ENCODE results near the gene TMEM150C. TPM values are rescaled to one million over a fixed set of nuclear protein-coding genes. Genes with fewer than 3 reads are reported as not detected.

The TMEM150C gene
- total and polyA plus RNA-seq, 9 donors: 13.5 to 48.8 (median 31.4) TPM

- peak; percentile 37 to 63 (median 42) for DNase-seq
- Histone ChIP-seq H3K36me3 (no peaks in the 10 kb centered on the region), H3K27ac (peak overlapping the region in 1 of 2 donors; percentile 63), H3K4me3 (no peak overlapping the region), H3K9me3 (no peaks in the 10 kb centered on the region), H3K27me3 (no peaks in the 10 kb centered on the region), H3K4me1 (ENCODE audit: insufficient read depth) (peaks cover 5% of the 10 kb centered on the region)
- intact Hi-C loops (cut with DNase I): no loop called here
- TF ChIP-seq CTCF (IDR thresholded peaks at IDR 0.05): no peak
- no peak for TF ChIP-seq POLR2A (IDR thresholded peaks at IDR 0.05)
- TF ChIP-seq EP300 (IDR thresholded peaks at IDR 0.05): no peak
- 23 to 30% (median 29%) methylated on average over 3 of the region's 3 CpGs for WGBS, 3 donors
These were observed 46.1 kb downstream of the TMEM150C start for GRCh38 chr4:82515705-82516104.

- TF ChIP-seq POLR2A (IDR thresholded peaks at IDR 0.05) (no peak), EP300 (IDR thresholded peaks at IDR 0.05) (no peak), CTCF (IDR thresholded peaks at IDR 0.05) (no peak)
- WGBS, 3 donors: 88 to 92% (median 92%) methylated on average over 2 of the region's 2 CpGs
- intact Hi-C loops (cut with DNase I): no loop called here
- DNase-seq: no peak
- Histone ChIP-seq H3K36me3 (no peaks in the 10 kb centered on the region), H3K4me3 (no peak overlapping the region), H3K27ac (no peak overlapping the region), H3K9me3 (no peaks in the 10 kb centered on the region), H3K4me1 (ENCODE audit: insufficient read depth) (peaks cover 3% of the 10 kb centered on the region), H3K27me3 (no peaks in the 10 kb centered on the region)
These were observed 48.4 kb downstream of the TMEM150C start for GRCh38 chr4:82513382-82513781.

- Histone ChIP-seq H3K4me1 (ENCODE audit: insufficient read depth) (no peaks in the 10 kb centered on the region), H3K4me3 (no peak overlapping the region), H3K27ac (no peak overlapping the region), H3K36me3 (no peaks in the 10 kb centered on the region), H3K9me3 (no peaks in the 10 kb centered on the region), H3K27me3 (no peaks in the 10 kb centered on the region)
- intact Hi-C loops (cut with DNase I): no loop called here
- WGBS, 3 donors: 95 to 100% (median 99%) methylated on average over 3 of the region's 3 CpGs
- DNase-seq: no peak
- TF ChIP-seq EP300 (IDR thresholded peaks at IDR 0.05) (no peak), CTCF (IDR thresholded peaks at IDR 0.05) (no peak), POLR2A (IDR thresholded peaks at IDR 0.05) (no peak)
These were observed 51.6 kb downstream of the TMEM150C start for GRCh38 chr4:82510216-82510615.

- Histone ChIP-seq H3K4me1 (ENCODE audit: insufficient read depth) (no peaks in the 10 kb centered on the region), H3K36me3 (no peaks in the 10 kb centered on the region), H3K27me3 (no peaks in the 10 kb centered on the region), H3K27ac (no peak overlapping the region), H3K9me3 (no peaks in the 10 kb centered on the region), H3K4me3 (no peak overlapping the region)
- intact Hi-C loops (cut with DNase I): no loop called here
- 74 to 75% (median 75%) methylated on average over 5 of the region's 5 CpGs for WGBS, 3 donors
- TF ChIP-seq CTCF (IDR thresholded peaks at IDR 0.05) (no peak), EP300 (IDR thresholded peaks at IDR 0.05) (no peak)
- DNase-seq: no peak
These were observed 52.9 kb downstream of the TMEM150C start for GRCh38 chr4:82508806-82509428.
